ENCODE data around the gene SRSF4.

DNA sequence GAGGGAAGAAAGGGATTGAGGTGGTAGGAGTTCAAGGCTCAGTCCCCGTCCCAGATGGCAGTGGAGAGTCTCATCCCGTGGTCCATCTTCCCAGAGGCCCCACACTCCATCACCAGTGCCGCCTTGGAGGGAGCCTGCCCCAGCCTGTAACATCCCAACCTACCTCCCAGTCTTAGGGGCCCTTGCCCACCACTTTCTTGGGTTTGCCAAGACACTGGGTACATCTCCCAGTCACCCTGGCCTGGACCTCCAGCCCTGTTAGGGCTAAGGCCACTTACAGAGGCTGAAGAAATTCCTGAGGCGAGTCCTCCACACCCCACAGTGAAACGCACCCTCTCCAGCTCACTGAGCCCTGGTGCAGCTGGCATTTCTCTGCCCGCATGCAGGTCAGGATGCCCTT lies 61.3 kb downstream of the SRSF4 start:
- TF ChIP-seq, protein P1, sequence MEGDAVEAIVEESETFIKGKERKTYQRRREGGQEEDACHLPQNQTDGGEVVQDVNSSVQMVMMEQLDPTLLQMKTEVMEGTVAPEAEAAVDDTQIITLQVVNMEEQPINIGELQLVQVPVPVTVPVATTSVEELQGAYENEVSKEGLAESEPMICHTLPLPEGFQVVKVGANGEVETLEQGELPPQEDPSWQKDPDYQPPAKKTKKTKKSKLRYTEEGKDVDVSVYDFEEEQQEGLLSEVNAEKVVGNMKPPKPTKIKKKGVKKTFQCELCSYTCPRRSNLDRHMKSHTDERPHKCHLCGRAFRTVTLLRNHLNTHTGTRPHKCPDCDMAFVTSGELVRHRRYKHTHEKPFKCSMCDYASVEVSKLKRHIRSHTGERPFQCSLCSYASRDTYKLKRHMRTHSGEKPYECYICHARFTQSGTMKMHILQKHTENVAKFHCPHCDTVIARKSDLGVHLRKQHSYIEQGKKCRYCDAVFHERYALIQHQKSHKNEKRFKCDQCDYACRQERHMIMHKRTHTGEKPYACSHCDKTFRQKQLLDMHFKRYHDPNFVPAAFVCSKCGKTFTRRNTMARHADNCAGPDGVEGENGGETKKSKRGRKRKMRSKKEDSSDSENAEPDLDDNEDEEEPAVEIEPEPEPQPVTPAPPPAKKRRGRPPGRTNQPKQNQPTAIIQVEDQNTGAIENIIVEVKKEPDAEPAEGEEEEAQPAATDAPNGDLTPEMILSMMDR (IDR thresholded peaks at IDR 0.05; ENCODE audit: low read depth, low read length, poor library complexity, severe bottlenecking), result no peak
- no peak for TF ChIP-seq EZH2phosphoT487 (IDR thresholded peaks at IDR 0.05; ENCODE audit: borderline replicate concordance, low read length)
